HCT116 (cell line): ENCODE results near the gene HLA-DMA.

Experiments
- CEBPB ChIP-seq: IDR thresholded peaks from 2 replicates; pipeline ENCODE4 v1.6.1; 2012; ENCODE audit warnings: low read depth
- CTCF ChIP-seq, 3 experiments: fragments of 200-600 bp in 1 of 3; sonication (generic) in 1 of 3; IDR thresholded peaks in 2 of 3; conservative IDR thresholded peaks in 1 of 3; 2 replicates each; pipeline ENCODE4 v1.5.1; 2012 to 2017; ENCODE audit warnings: low read depth in 2 of 3, low read length in 2 of 3, antibody characterized with exemption in 1 of 3, borderline replicate concordance in 1 of 3, control low read depth in 1 of 3, mild to moderate bottlenecking in 1 of 3, mixed read lengths in 1 of 3, mixed run types in 1 of 3, moderate library complexity in 1 of 3; ENCODE audit not compliant: insufficient read depth in 1 of 3
- POLR2A ChIP-seq: IDR thresholded peaks from 2 replicates; pipeline ENCODE4 v1.7.0; 2011; ENCODE audit warnings: borderline replicate concordance; ENCODE audit not compliant: insufficient read depth, insufficient read length; ENCODE audit errors: extremely low read depth
- SP1 ChIP-seq: IDR thresholded peaks from 2 replicates; pipeline ENCODE4 v1.6.1; 2012; ENCODE audit warnings: low read depth

- TF ChIP-seq CTCF (IDR thresholded peaks at IDR 0.05 in 2 of 3, conservative IDR thresholded peaks at IDR 0.05 in 1 of 3; ENCODE audit: borderline replicate concordance in 1 of 3, insufficient read depth in 1 of 3, low read depth in 2 of 3, low read length in 2 of 3) = no peak
- TF ChIP-seq POLR2A = no peak
- no peak for TF ChIP-seq CEBPB
- no peak for TF ChIP-seq SP1
Observed at GRCh38 chr6:32945953-32946352, 6.9 kb downstream of the HLA-DMA start.
